B cell (primary cell): ENCODE data around the gene XRCC4. TPM values are rescaled to one million over a fixed set of nuclear protein-coding genes. Genes with fewer than 3 reads are reported as not detected.
"Not testable (repeated sequence)": the region's sequence is repeated elsewhere in the genome, so short reads cannot be mapped to it uniquely, and the experiment has no call there.

Experiments
- ATAC-seq: fragments of 200-7000 bp; cut with Tn5 transposase; one replicate; pipeline ENCODE4 v1.10.0; 2021; ENCODE audit warnings: low read depth, mild to moderate bottlenecking, moderate number of reproducible peaks, moderate library complexity
- CTCF ChIA-PET: fragments of 350-600 bp; sonication (Branson Sonifier 250); formaldehyde crosslinking; loops from one replicate; lab custom pipeline; 2021; ENCODE audit warnings: antibody characterized with exemption, inconsistent platforms; lab: Charles Lee
- POLR2A ChIA-PET: fragments of 350-600 bp; sonication (Branson Sonifier 250); formaldehyde crosslinking; loops from one replicate; lab custom pipeline; 2021; ENCODE audit warnings: antibody characterized with exemption; lab: Charles Lee
- DNase-seq: peaks from one replicate; pipeline ENCODE4 v3.0.0; 2013
- H2AFZ ChIP-seq: 2 replicates; pipeline ENCODE4 v1.6.1; 2012; ENCODE audit warnings: mild to moderate bottlenecking, low read depth, low read length; ENCODE audit not compliant: insufficient read depth, poor library complexity, severe bottlenecking
- H3K27ac ChIP-seq, 2 donors: 1 replicate in 1 of 2; 2 replicates in 1 of 2; pipeline ENCODE4 v1.5.1; 2012 to 2013; ENCODE audit warnings: low read length in 2 of 2, mild to moderate bottlenecking in 2 of 2, moderate library complexity in 1 of 2
- H3K27me3 ChIP-seq, 4 experiments: fragments of 200-600 bp in 1 of 4; sonication (generic) in 1 of 4; replicated peaks in 1 of 4; 1 replicate in 2 of 4; 2 replicates in 2 of 4; pipeline versions ENCODE4 v1.6.1 to v1.7.0; 2013 to 2016; ENCODE audit warnings: low read length in 3 of 4, mild to moderate bottlenecking in 2 of 4, mixed read lengths in 1 of 4, moderate library complexity in 1 of 4; ENCODE audit not compliant: insufficient read depth in 4 of 4, control insufficient read depth in 3 of 4; ENCODE audit errors: control extremely low read depth in 1 of 4
- H3K36me3 ChIP-seq, 2 experiments: replicated peaks in 1 of 2; 1 replicate in 1 of 2; 2 replicates in 1 of 2; pipeline versions ENCODE4 v1.6.1 to v1.7.1; 2013; ENCODE audit warnings: low read length in 1 of 2; ENCODE audit not compliant: insufficient read depth in 2 of 2, control insufficient read depth in 1 of 2; ENCODE audit errors: control extremely low read depth in 1 of 2, extremely low read depth in 1 of 2
- H3K4me1 ChIP-seq, 2 donors: fragments of 200-600 bp in 1 of 2; sonication (generic) in 1 of 2; 1 replicate in 1 of 2; 2 replicates in 1 of 2; pipeline versions ENCODE4 v1.5.1 to v1.6.1; 2013 to 2017; ENCODE audit warnings: low read length in 2 of 2; ENCODE audit not compliant: control insufficient read depth in 2 of 2, insufficient read depth in 2 of 2
- H3K4me2 ChIP-seq: replicated peaks from 2 replicates; pipeline ENCODE3; 2012; ENCODE audit warnings: mild to moderate bottlenecking, low read depth, low read length; ENCODE audit not compliant: poor library complexity, severe bottlenecking
- H3K4me3 ChIP-seq, 5 experiments: fragments of 200-600 bp in 1 of 5; sonication (generic) in 1 of 5; 1 replicate in 3 of 5; 2 replicates in 2 of 5; pipeline versions ENCODE4 v1.5.1 to v1.7.0; 2011 to 2016; ENCODE audit warnings: low read length in 4 of 5, mild to moderate bottlenecking in 4 of 5, low read depth in 2 of 5, control low read depth in 1 of 5, moderate library complexity in 1 of 5; ENCODE audit not compliant: insufficient read depth in 1 of 5; ENCODE audit errors: control extremely low read depth in 1 of 5, extremely low read depth in 1 of 5
- H3K79me2 ChIP-seq: fragments of 200-600 bp; sonication (generic); one replicate; pipeline ENCODE4 v1.6.0; 2016; ENCODE audit warnings: low read length; ENCODE audit not compliant: control insufficient read depth, insufficient read depth
- H3K9ac ChIP-seq: fragments of 200-600 bp; sonication (generic); 2 replicates; pipeline ENCODE4 v1.6.1; 2017; ENCODE audit warnings: mild to moderate bottlenecking, low read length, moderate library complexity
- H3K9me3 ChIP-seq, 3 donors: one replicate each; pipeline versions ENCODE4 v1.6.1 to v1.7.1; 2013; ENCODE audit warnings: low read length in 2 of 3; ENCODE audit not compliant: control insufficient read depth in 2 of 3, insufficient read depth in 1 of 3; ENCODE audit errors: control extremely low read depth in 1 of 3
- H4K20me1 ChIP-seq: 2 replicates; pipeline ENCODE4 v1.6.0; 2012; ENCODE audit warnings: mild to moderate bottlenecking, low read length; ENCODE audit not compliant: insufficient read depth, control insufficient read depth, poor library complexity, severe bottlenecking
- H3K27ac Mint-ChIP-seq: one replicate; pipeline ENCODE4 v1.8.0; 2021; ENCODE audit warnings: mixed read lengths
- H3K27me3 Mint-ChIP-seq: one replicate; pipeline ENCODE4 v1.8.0; 2021; ENCODE audit warnings: mixed read lengths
- H3K4me1 Mint-ChIP-seq: one replicate; pipeline ENCODE4 v1.8.0; 2021; ENCODE audit warnings: mixed read lengths
- H3K4me3 Mint-ChIP-seq: one replicate; pipeline ENCODE4 v1.8.0; 2021; ENCODE audit warnings: mixed read lengths
- H3K9me3 Mint-ChIP-seq: one replicate; pipeline ENCODE4 v1.8.0; 2022; ENCODE audit warnings: mixed read lengths; ENCODE audit not compliant: insufficient read depth
- EZH2 ChIP-seq: IDR thresholded peaks from 2 replicates; pipeline ENCODE4 v1.6.1; 2012; ENCODE audit warnings: borderline replicate concordance, low read depth, mild to moderate bottlenecking, moderate library complexity, low read length; ENCODE audit not compliant: insufficient read depth, poor library complexity, severe bottlenecking
- WGBS: methylation state at CpG from one replicate; pipeline ENCODE4 v1.1.5; 2013; ENCODE audit warnings: missing lambda C conversion rate; ENCODE audit not compliant: insufficient coverage; 5-methylcytosine and 5-hydroxymethylcytosine counted together
- intact Hi-C: fragments of 100-400 bp; cut with micrococcal nuclease; formaldehyde crosslinking; loops from one replicate; pipeline ENCODE4 v1.10.0; 2022
- polyA plus RNA-seq: library from polyadenylated mRNA; depleted of rRNA; stranded (reverse); fragments of >200 nt; gene quantifications from 2 replicates; pipeline ENCODE4 v1.2.3, GENCODE V29; 2012
- total RNA-seq, 2 donors: library from RNA; stranded (reverse); fragments of 120-200 nt in 1 of 2; gene quantifications; 1 replicate in 1 of 2; 2 replicates in 1 of 2; pipeline versions ENCODE4 v1.2.3 to v1.2.4, GENCODE V29; 2013 to 2022
- TF ChIP-seq, protein P1 (sequence below): fragments of 200-600 bp; IDR thresholded peaks from one replicate; pipeline ENCODE4 v1.8.0; 2022; ENCODE audit warnings: antibody characterized with exemption, mild to moderate bottlenecking

Gene XRCC4
- total and polyA plus RNA-seq, 2 donors (not counting 1 experiment from before 2014, with no cell fraction given), result 1.3 to 7.7 TPM

DNA sequence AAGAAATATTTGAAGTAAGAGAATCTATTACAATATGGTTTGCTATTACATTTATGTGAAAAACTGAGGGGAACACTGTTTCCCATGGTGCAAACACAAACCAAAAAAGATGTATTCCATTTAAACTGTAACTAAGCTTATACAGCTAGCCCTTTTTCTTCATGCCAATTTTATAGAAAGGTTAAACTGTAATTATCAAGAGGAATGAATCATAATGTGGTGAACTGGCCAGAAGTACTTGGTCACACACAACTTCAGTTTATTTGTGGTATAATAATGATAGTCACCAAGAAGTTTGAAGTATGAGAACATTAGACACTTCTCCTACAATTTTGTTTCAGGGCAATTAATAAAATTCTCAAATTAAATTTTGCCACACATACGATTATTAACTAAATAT is 177.9 kb downstream of the XRCC4 start:
- H3K4me1 Mint-ChIP-seq, result no peaks in the 10 kb centered on the region
- no peak overlapping the region for H3K27ac ChIP-seq
- H3K27me3 Mint-ChIP-seq, result no peaks in the 10 kb centered on the region
- CTCF ChIA-PET, result no interaction called here
- intact Hi-C loops, result no loop called here
- POLR2A ChIA-PET, result no interaction called here
- WGBS, result no CpG with 5 or more reads among the region's 1 CpG
- H3K4me3 ChIP-seq, result no peak overlapping the region
- peaks cover 0 to 1% of the 10 kb centered on the region in 2 experiments for H3K36me3 ChIP-seq
- no peak for DNase-seq
- H3K9me3 Mint-ChIP-seq, result no peaks in the 10 kb centered on the region
- no peaks in the 10 kb centered on the region for H3K79me2 ChIP-seq
- H3K4me2 ChIP-seq, result no peak overlapping the region
- H3K4me1 ChIP-seq, result no peaks in the 10 kb centered on the region
- no peak overlapping the region for H2AFZ ChIP-seq
- ATAC-seq, result no peak
- no peak overlapping the region for H3K9ac ChIP-seq
- H4K20me1 ChIP-seq, result no peaks in the 10 kb centered on the region
- TF ChIP-seq, protein P1, sequence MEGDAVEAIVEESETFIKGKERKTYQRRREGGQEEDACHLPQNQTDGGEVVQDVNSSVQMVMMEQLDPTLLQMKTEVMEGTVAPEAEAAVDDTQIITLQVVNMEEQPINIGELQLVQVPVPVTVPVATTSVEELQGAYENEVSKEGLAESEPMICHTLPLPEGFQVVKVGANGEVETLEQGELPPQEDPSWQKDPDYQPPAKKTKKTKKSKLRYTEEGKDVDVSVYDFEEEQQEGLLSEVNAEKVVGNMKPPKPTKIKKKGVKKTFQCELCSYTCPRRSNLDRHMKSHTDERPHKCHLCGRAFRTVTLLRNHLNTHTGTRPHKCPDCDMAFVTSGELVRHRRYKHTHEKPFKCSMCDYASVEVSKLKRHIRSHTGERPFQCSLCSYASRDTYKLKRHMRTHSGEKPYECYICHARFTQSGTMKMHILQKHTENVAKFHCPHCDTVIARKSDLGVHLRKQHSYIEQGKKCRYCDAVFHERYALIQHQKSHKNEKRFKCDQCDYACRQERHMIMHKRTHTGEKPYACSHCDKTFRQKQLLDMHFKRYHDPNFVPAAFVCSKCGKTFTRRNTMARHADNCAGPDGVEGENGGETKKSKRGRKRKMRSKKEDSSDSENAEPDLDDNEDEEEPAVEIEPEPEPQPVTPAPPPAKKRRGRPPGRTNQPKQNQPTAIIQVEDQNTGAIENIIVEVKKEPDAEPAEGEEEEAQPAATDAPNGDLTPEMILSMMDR, result no peak
- TF ChIP-seq EZH2, result no peak
- no peaks in the 10 kb centered on the region for H3K27me3 ChIP-seq
- no peaks in the 10 kb centered on the region for H3K9me3 ChIP-seq
- H3K4me3 Mint-ChIP-seq, result no peak overlapping the region
- H3K27ac Mint-ChIP-seq, result no peak overlapping the region

DNA sequence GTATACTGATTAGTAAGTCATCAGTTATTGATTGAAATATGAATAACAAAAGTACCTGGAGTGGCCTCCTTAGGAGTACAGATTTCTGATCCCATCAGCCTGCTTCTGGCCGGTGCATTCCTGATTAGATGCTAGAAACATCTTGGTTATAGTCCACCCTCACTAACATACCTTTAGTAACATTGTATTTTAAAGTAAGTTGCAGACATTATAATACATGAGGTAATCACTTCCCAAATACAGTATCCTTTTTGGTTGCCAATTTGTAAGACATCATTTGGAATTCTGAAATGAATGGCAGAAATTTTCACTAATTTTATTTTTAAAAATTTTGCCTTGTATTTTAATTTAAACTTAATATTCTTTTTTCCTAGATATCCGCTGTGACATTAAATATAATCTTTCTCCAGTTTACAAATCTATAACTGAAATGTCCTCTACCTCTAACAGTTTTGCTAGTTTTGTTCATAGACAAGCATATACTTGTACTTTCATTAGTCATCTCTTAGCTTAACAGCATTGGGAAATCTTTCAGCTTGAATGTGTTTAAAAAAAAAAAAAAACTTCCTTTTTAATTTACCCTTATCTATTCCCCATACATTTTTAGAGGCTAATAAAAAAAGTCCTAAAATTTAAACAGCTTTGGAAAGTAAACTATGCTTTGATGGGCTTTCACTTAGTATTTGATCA is 178.9 kb downstream of the XRCC4 start:
- H3K27me3 Mint-ChIP-seq, result no peaks in the 10 kb centered on the region
- no peak overlapping the region for H3K4me3 Mint-ChIP-seq
- Histone ChIP-seq H3K79me2 (no peaks in the 10 kb centered on the region), H3K27ac (no peak overlapping the region), H3K36me3 (peaks cover 0 to 2% of the 10 kb centered on the region in 2 experiments), H3K9me3 (no peaks in the 10 kb centered on the region), H4K20me1 (no peaks in the 10 kb centered on the region), H3K9ac (no peak overlapping the region), H3K4me1 (no peaks in the 10 kb centered on the region), H3K4me3 (no peak overlapping the region), H3K4me2 (no peak overlapping the region), H3K27me3 (no peaks in the 10 kb centered on the region), H2AFZ (no peak overlapping the region)
- no CpG with 5 or more reads among the region's 2 CpGs for WGBS
- TF ChIP-seq, protein P1, result no peak
- TF ChIP-seq EZH2, result no peak
- DNase-seq, result no peak
- no peaks in the 10 kb centered on the region for H3K4me1 Mint-ChIP-seq
- ATAC-seq, result no peak
- H3K27ac Mint-ChIP-seq, result no peak overlapping the region
- no peaks in the 10 kb centered on the region for H3K9me3 Mint-ChIP-seq
- intact Hi-C loops, result no loop called here
- POLR2A ChIA-PET, result no interaction called here
- CTCF ChIA-PET, result interaction anchor here (0.7 kb wide), 1 partner anchor 669 kb away, joined by 3 read pairs; no protein-coding TSS in a partner anchor

DNA sequence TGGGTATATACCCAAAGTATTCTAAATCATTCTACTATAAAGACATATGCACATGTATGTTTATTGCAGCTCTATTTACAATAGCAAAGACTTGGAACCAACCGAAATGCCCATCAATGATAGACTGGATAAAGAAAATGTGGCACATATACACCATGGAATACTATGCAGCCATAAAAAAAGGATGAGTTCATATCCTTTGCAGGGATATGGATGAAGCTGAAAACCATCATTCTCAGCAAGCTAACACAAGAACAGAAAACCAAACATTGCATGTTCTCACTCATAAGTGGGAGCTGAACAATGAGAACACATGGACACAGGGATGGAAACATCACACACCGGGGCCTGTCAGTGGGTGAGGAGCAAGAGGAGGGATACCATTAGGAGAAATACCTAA is 180.3 kb downstream of the XRCC4 start:
- H3K9me3 Mint-ChIP-seq, CTCF ChIA-PET, H3K4me2 ChIP-seq, H3K9me3 ChIP-seq, intact Hi-C loops, H3K4me1 Mint-ChIP-seq, H3K27ac ChIP-seq, ATAC-seq, DNase-seq, H3K4me3 Mint-ChIP-seq, POLR2A ChIA-PET, H3K9ac ChIP-seq, H3K36me3 ChIP-seq, H3K27me3 ChIP-seq, H4K20me1 ChIP-seq, H3K27ac Mint-ChIP-seq, H3K79me2 ChIP-seq, H3K4me3 ChIP-seq, H2AFZ ChIP-seq, H3K27me3 Mint-ChIP-seq, H3K4me1 ChIP-seq: not testable (repeated sequence)
- WGBS, result no CpG with 5 or more reads among the region's 2 CpGs
